ENCODE data around the gene IKZF2. TPM values are rescaled to one million over a fixed set of nuclear protein-coding genes. Genes with fewer than 3 reads are reported as not detected.

The IKZF2 gene
- total RNA-seq (2022; extraction: Qiagen RNA extraction) = 0.05 to 0.37 TPM (median 0.27 TPM) in 5 replicates

GRCh38 chr2:213151437-213152064 is at the start of gene IKZF2:
Gene IKZF2, minus strand, starts transcription at chr2:213151612. Its CDS starts 2,983 bp downstream, at chr2:213148629.

Other genes starting within 250 kb of the IKZF2 start
- 10.7 to 13.7 TPM (median 11.4 TPM) in 5 replicates for gene SPAG16, start 132.9 kb upstream of the IKZF2 start, total RNA-seq (2022; extraction: Qiagen RNA extraction)

All from A549 treated with Hydrocortisone at 1 μM for 4 hours (cell line).